A549 (cell line): Measurements from ENCODE around the gene BMP5. TPM values are rescaled to one million over a fixed set of nuclear protein-coding genes. Genes with fewer than 3 reads are reported as not detected.
A peak's percentile ranks its signal among the peaks of the same experiment; 100 is the strongest.

Source experiments
- ATAC-seq, 2 experiments: fragments of 200-7000 bp in 1 of 2; fragments of >200 bp in 1 of 2; cut with Nextera tagmentation in 1 of 2; cut with Tn5 transposase in 1 of 2; 3 replicates each; pipeline versions ENCODE4 v1.8.0 to v1.9.1; 2018 to 2020; ENCODE audit warnings: mild to moderate bottlenecking in 1 of 2, moderate library complexity in 1 of 2
- CTCF ChIA-PET: fragments of 300-600 bp; sonication (Branson Sonifier 250); formaldehyde crosslinking; extraction: SDS; loops from one replicate; lab custom pipeline; 2021; ENCODE audit warnings: antibody characterized with exemption, inconsistent platforms; lab: Yijun Ruan, JAX
- POLR2A ChIA-PET: fragments of 350-600 bp; formaldehyde crosslinking; extraction: SDS; loops from one replicate; lab custom pipeline; 2021; ENCODE audit warnings: antibody characterized with exemption, inconsistent platforms; lab: Yijun Ruan, JAX
- DNase-seq, 2 experiments: peaks; one replicate each; pipeline versions ENCODE4 v3.0.0 to v3.0.0-alpha.2; 2011 to 2016; ENCODE audit warnings: low read depth in 1 of 2, low spot score in 1 of 2
- FAIRE-seq: peaks from 2 replicates; lab custom pipeline; 2011; peaks lifted over from hg19 to GRCh38; lab: Jason Lieb, UNC
- H3K27ac ChIP-seq, 2 experiments: fragments of >200 bp; sonication (Bioruptor Twin); formaldehyde crosslinking; 3 replicates each; pipeline ENCODE4 v1.5.1; 2016 to 2017
- H3K4me1 ChIP-seq: fragments of >200 bp; sonication (Bioruptor Twin); formaldehyde crosslinking; 3 replicates; pipeline ENCODE4 v1.6.1; 2016
- H3K4me2 ChIP-seq: fragments of >200 bp; sonication (Bioruptor Twin); formaldehyde crosslinking; 3 replicates; pipeline ENCODE4 v1.6.1; 2016
- H3K4me3 ChIP-seq: fragments of >200 bp; sonication (Bioruptor Twin); formaldehyde crosslinking; 3 replicates; pipeline ENCODE4 v1.5.1; 2016
- H3K9me3 ChIP-seq: fragments of >200 bp; sonication (Bioruptor Twin); formaldehyde crosslinking; 3 replicates; pipeline ENCODE4 v1.6.1; 2016
- CBX2 ChIP-seq: fragments of 200-600 bp; sonication (generic); IDR thresholded peaks from 2 replicates; pipeline ENCODE4 v1.6.1; 2016; ENCODE audit warnings: low read depth, mild to moderate bottlenecking, borderline replicate concordance
- CHD2 ChIP-seq: fragments of 150-350 bp; IDR thresholded peaks from 2 replicates; pipeline ENCODE4 v1.6.1; 2014; ENCODE audit warnings: low read length; ENCODE audit not compliant: partially characterized antibody
- EHF ChIP-seq: fragments of 250-450 bp; sonication (Bioruptor Pico); IDR thresholded peaks from 2 replicates; pipeline ENCODE4 v1.5.0; 2020; ENCODE audit warnings: mild to moderate bottlenecking
- ELK1 ChIP-seq: fragments of 150-350 bp; IDR thresholded peaks from 2 replicates; pipeline ENCODE4 v1.6.1; 2014; ENCODE audit warnings: low read depth, mild to moderate bottlenecking, low read length
- FOSB ChIP-seq: fragments of 250-450 bp; sonication (Bioruptor Pico); IDR thresholded peaks from 2 replicates; pipeline ENCODE4 v1.5.0; 2020; ENCODE audit warnings: mild to moderate bottlenecking, moderate library complexity
- HDAC2 ChIP-seq: fragments of 200-600 bp; sonication (generic); IDR thresholded peaks from 2 replicates; pipeline ENCODE4 v1.6.1; 2016
- HOXB13 ChIP-seq: fragments of 250-450 bp; sonication (Bioruptor Pico); IDR thresholded peaks from 2 replicates; pipeline ENCODE4 v1.5.0; 2020; ENCODE audit warnings: low read depth, mild to moderate bottlenecking, moderate library complexity
- KDM1A ChIP-seq: fragments of 200-600 bp; sonication (generic); IDR thresholded peaks from 2 replicates; pipeline ENCODE4 v1.6.1; 2016; ENCODE audit warnings: low read depth, mild to moderate bottlenecking
- MAX ChIP-seq: IDR thresholded peaks from 2 replicates; pipeline ENCODE4 v1.6.1; 2012
- MAZ ChIP-seq: fragments of 150-350 bp; IDR thresholded peaks from 2 replicates; pipeline ENCODE4 v1.6.1; 2014; ENCODE audit warnings: antibody characterized with exemption, low read depth, low read length, borderline replicate concordance
- MYC ChIP-seq: IDR thresholded peaks from 2 replicates; pipeline ENCODE4 v1.6.1; 2012; ENCODE audit warnings: mild to moderate bottlenecking, inconsistent platforms, low read length, improper control_type of control experiment, borderline replicate concordance
- NFE2L2 ChIP-seq: fragments of 150-350 bp; conservative IDR thresholded peaks from 2 replicates; pipeline ENCODE4 v1.6.1; 2014; ENCODE audit warnings: low read length
- NPAS2 ChIP-seq: fragments of 250-450 bp; sonication (Bioruptor Pico); IDR thresholded peaks from 2 replicates; pipeline ENCODE4 v1.8.0; 2022; ENCODE audit warnings: mild to moderate bottlenecking, moderate library complexity, borderline replicate concordance
- PBX3 ChIP-seq: IDR thresholded peaks from 2 replicates; pipeline ENCODE4 v1.6.1; 2012
- RAD21 ChIP-seq, 2 experiments: fragments of >200 bp in 1 of 2; sonication (Bioruptor Twin) in 1 of 2; formaldehyde crosslinking in 1 of 2; IDR thresholded peaks in 1 of 2; conservative IDR thresholded peaks in 1 of 2; 2 replicates in 1 of 2; 3 replicates in 1 of 2; pipeline ENCODE4 v1.6.1; 2012 to 2018; ENCODE audit warnings: inconsistent platforms in 1 of 2
- RCOR1 ChIP-seq: fragments of 150-350 bp; IDR thresholded peaks from 2 replicates; pipeline ENCODE4 v1.6.1; 2014; ENCODE audit warnings: antibody characterized with exemption, low read length, low read depth
- TFCP2L1 ChIP-seq: fragments of 250-450 bp; sonication (Bioruptor Pico); IDR thresholded peaks from 2 replicates; pipeline ENCODE4 v1.5.0; 2021; ENCODE audit warnings: mild to moderate bottlenecking
- TP53 ChIP-seq: fragments of 250-450 bp; sonication (Bioruptor Pico); IDR thresholded peaks from 2 replicates; pipeline ENCODE4 v1.5.0; 2021; ENCODE audit warnings: mild to moderate bottlenecking, moderate library complexity
- ZC3H11A ChIP-seq: fragments of 450-650 bp; IDR thresholded peaks from 2 replicates; pipeline ENCODE4 v1.6.1; 2014; ENCODE audit warnings: antibody characterized with exemption, mild to moderate bottlenecking
- ZFP36 ChIP-seq: fragments of 450-650 bp; IDR thresholded peaks from 2 replicates; pipeline ENCODE4 v1.6.1; 2014; ENCODE audit warnings: borderline replicate concordance; ENCODE audit not compliant: partially characterized antibody
- ZNF302 ChIP-seq: fragments of 250-450 bp; sonication (Bioruptor Pico); IDR thresholded peaks from 2 replicates; pipeline ENCODE4 v1.9.0; 2021; ENCODE audit warnings: inconsistent platforms, mild to moderate bottlenecking, moderate library complexity
- ZSCAN20 ChIP-seq: fragments of 250-450 bp; sonication (Bioruptor Pico); IDR thresholded peaks from 2 replicates; pipeline ENCODE4 v1.8.0; 2022; ENCODE audit warnings: mild to moderate bottlenecking, moderate library complexity
- WGBS: methylation state at CpG from one replicate; pipeline ENCODE4 v1.1.6; 2017; ENCODE audit errors: missing lambda C conversion rate; 5-methylcytosine and 5-hydroxymethylcytosine counted together
- polyA plus RNA-seq, 4 experiments: library from polyadenylated mRNA; depleted of rRNA in 3 of 4; stranded (reverse); fragments of >200 nt; fragmentation: RNase III in 1 of 4; extraction: RNeasy Plus Mini Kit Qiagen cat#74134 plus additional on column Dnase treatment in 1 of 4; gene quantifications; 2 replicates in 3 of 4; 3 replicates in 1 of 4; pipeline ENCODE4 v1.2.3, GENCODE V29; 2011 to 2017
- TF ChIP-seq, protein P1 (sequence below): fragments of 250-450 bp; sonication (Bioruptor Pico); IDR thresholded peaks from 2 replicates; pipeline ENCODE4 v1.5.0; 2021; ENCODE audit warnings: mild to moderate bottlenecking, moderate library complexity, borderline replicate concordance
- TF ChIP-seq, protein P2 (sequence below): fragments of >200 bp; sonication (Bioruptor Twin); formaldehyde crosslinking; IDR thresholded peaks from 3 replicates; pipeline ENCODE4 v1.6.1; 2016
- TF ChIP-seq, protein P3 (sequence below): fragments of 450-650 bp; IDR thresholded peaks from 2 replicates; pipeline ENCODE4 v1.6.1; 2014; ENCODE audit warnings: antibody characterized with exemption

BMP5 gene
- polyA plus RNA-seq, 2 of the 4 experiments (the other 2 are of a cell fraction) = 0.04 to 0.12 TPM

DNA sequence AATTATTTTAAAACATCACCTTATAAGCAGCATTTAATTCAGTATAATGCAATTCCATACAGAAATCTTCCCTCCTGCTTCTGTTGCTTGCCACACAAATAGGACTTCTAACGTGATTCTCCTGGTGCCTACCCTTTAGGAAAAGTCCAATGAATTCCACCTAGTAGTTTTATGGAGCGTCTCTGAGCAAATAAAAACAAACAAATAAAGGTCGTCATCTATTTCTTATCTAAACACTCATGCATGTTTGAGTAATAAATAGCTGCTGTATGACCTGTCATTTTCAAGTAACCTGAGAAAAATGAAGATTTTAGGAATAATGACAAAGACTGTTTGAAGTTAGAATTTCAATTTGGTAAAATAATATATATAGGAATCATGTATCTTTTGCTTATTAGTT is 102.7 kb downstream of the BMP5 start:
- no peak for TF ChIP-seq RCOR1
- TF ChIP-seq KDM1A = no peak
- no peak for TF ChIP-seq EHF (CRISPR knock-in tag)
- no peak for TF ChIP-seq NPAS2 (CRISPR knock-in tag)
- TF ChIP-seq, protein P1, sequence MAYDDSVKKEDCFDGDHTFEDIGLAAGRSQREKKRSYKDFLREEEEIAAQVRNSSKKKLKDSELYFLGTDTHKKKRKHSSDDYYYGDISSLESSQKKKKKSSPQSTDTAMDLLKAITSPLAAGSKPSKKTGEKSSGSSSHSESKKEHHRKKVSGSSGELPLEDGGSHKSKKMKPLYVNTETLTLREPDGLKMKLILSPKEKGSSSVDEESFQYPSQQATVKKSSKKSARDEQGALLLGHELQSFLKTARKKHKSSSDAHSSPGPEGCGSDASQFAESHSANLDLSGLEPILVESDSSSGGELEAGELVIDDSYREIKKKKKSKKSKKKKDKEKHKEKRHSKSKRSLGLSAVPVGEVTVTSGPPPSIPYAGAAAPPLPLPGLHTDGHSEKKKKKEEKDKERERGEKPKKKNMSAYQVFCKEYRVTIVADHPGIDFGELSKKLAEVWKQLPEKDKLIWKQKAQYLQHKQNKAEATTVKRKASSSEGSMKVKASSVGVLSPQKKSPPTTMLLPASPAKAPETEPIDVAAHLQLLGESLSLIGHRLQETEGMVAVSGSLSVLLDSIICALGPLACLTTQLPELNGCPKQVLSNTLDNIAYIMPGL (CRISPR knock-in tag) = no peak
- TF ChIP-seq NFE2L2 = no peak
- no peak for TF ChIP-seq MYC
- no peak for TF ChIP-seq ZSCAN20 (CRISPR knock-in tag)
- TF ChIP-seq PBX3 = no peak
- TF ChIP-seq, all 56 proteins: peak for 0
- ChIA-PET POLR2A (no interaction called here), CTCF (no interaction called here)
- Histone ChIP-seq H3K4me3 (no peak overlapping the region), H3K27ac (no peak overlapping the region), H3K9me3 (no peaks in the 10 kb centered on the region), H3K4me2 (no peak overlapping the region), H3K4me1 (no peaks in the 10 kb centered on the region)
- WGBS = 11% methylated on average over 3 of the region's 3 CpGs
- DNase-seq = no peak
- no peak for ATAC-seq
- FAIRE-seq = no peak

- Histone ChIP-seq H3K27ac (peak overlapping the region in 1 of 2 experiments; percentile 12; a peak in 1 of 6 replicates), H3K9me3 (no peaks in the 10 kb centered on the region), H3K4me1 (no peaks in the 10 kb centered on the region; the same call in 2 of the 3 replicates), H3K4me3 (no peak overlapping the region), H3K4me2 (no peak overlapping the region)
- DNase-seq (no peak), FAIRE-seq (no peak)
- CTCF ChIA-PET = interaction anchor here (0.6 kb wide), 1 partner anchor 52 kb away, joined by 3 read pairs; no protein-coding TSS in a partner anchor
- WGBS = 94% methylated on average over 1 of the region's 1 CpG
- no peak for TF ChIP-seq MAZ
- TF ChIP-seq KDM1A = no peak
- TF ChIP-seq CBX2 = no peak
- TF ChIP-seq, protein P2, sequence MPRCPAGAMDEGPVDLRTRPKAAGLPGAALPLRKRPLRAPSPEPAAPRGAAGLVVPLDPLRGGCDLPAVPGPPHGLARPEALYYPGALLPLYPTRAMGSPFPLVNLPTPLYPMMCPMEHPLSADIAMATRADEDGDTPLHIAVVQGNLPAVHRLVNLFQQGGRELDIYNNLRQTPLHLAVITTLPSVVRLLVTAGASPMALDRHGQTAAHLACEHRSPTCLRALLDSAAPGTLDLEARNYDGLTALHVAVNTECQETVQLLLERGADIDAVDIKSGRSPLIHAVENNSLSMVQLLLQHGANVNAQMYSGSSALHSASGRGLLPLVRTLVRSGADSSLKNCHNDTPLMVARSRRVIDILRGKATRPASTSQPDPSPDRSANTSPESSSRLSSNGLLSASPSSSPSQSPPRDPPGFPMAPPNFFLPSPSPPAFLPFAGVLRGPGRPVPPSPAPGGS = no peak
- no peak for TF ChIP-seq MAX
- no peak for TF ChIP-seq HOXB13 (CRISPR knock-in tag)
- TF ChIP-seq ELK1 = no peak
- TF ChIP-seq, protein P3, sequence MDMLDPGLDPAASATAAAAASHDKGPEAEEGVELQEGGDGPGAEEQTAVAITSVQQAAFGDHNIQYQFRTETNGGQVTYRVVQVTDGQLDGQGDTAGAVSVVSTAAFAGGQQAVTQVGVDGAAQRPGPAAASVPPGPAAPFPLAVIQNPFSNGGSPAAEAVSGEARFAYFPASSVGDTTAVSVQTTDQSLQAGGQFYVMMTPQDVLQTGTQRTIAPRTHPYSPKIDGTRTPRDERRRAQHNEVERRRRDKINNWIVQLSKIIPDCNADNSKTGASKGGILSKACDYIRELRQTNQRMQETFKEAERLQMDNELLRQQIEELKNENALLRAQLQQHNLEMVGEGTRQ = no peak
- no peak for TF ChIP-seq HDAC2
- no peak for TF ChIP-seq RAD21 (conservative IDR thresholded peaks at IDR 0.05 in 1 of 2, IDR thresholded peaks at IDR 0.05 in 1 of 2)
- no peak for TF ChIP-seq ZC3H11A
- TF ChIP-seq ZFP36 = no peak
- no peak for TF ChIP-seq ZNF302 (CRISPR knock-in tag)
- no peak for TF ChIP-seq CHD2
- TF ChIP-seq FOSB = no peak
- TF ChIP-seq ZSCAN20 (CRISPR knock-in tag) = no peak
- no peak for TF ChIP-seq TP53 (CRISPR knock-in tag)
- TF ChIP-seq NPAS2 (CRISPR knock-in tag) = no peak
- TF ChIP-seq TFCP2L1 (CRISPR knock-in tag) = no peak
- TF ChIP-seq, all 56 proteins: peak for 0
- POLR2A ChIA-PET = no interaction called here
- no peak for ATAC-seq
These were observed 115.9 kb downstream of the BMP5 start for GRCh38 chr6:55759536-55759935.
